Osteoblast (primary cell): ENCODE data around the gene DTX4. TPM values are rescaled to one million over a fixed set of nuclear protein-coding genes. Genes with fewer than 3 reads are reported as not detected.
A peak's percentile ranks its signal among the peaks of the same experiment; 100 is the strongest.

Experiments
- DNase-seq: peaks from one replicate; pipeline ENCODE4 v3.0.0; 2011; ENCODE audit warnings: low spot score, mixed read lengths; ENCODE audit not compliant: insufficient read length; ENCODE audit errors: missing footprints
- H2AFZ ChIP-seq: 2 replicates; pipeline ENCODE4 v1.6.0; 2011; ENCODE audit warnings: mild to moderate bottlenecking, low read length
- H3K27ac ChIP-seq: 2 replicates; pipeline ENCODE4 v1.5.1; 2011; ENCODE audit warnings: mild to moderate bottlenecking, low read depth, low read length, moderate library complexity
- H3K27me3 ChIP-seq: 2 replicates; pipeline ENCODE4 v1.6.0; 2012; ENCODE audit warnings: mild to moderate bottlenecking, control low read depth, inconsistent platforms, low read length, moderate library complexity; ENCODE audit not compliant: insufficient read depth
- H3K36me3 ChIP-seq: 2 replicates; pipeline ENCODE4 v1.5.1; 2011; ENCODE audit warnings: mild to moderate bottlenecking, low read length, control low read depth, moderate library complexity; ENCODE audit not compliant: insufficient read depth
- H3K4me1 ChIP-seq: 2 replicates; pipeline ENCODE4 v1.5.1; 2011; ENCODE audit warnings: mild to moderate bottlenecking, low read length, control low read depth, moderate library complexity; ENCODE audit not compliant: insufficient read depth
- H3K4me2 ChIP-seq: 2 replicates; pipeline ENCODE4 v1.6.0; 2011; ENCODE audit warnings: mild to moderate bottlenecking, low read length; ENCODE audit not compliant: insufficient read depth
- H3K4me3 ChIP-seq: fragments of 200-600 bp; sonication (generic); 3 replicates; pipeline ENCODE4 v1.5.1; 2012; ENCODE audit warnings: mild to moderate bottlenecking, low read length, inconsistent platforms; ENCODE audit not compliant: insufficient read depth
- H3K79me2 ChIP-seq: 2 replicates; pipeline ENCODE4 v1.6.0; 2012; ENCODE audit warnings: mild to moderate bottlenecking, low read length, control low read depth, inconsistent platforms; ENCODE audit not compliant: insufficient read depth
- H3K9me3 ChIP-seq: 2 replicates; pipeline ENCODE4 v1.5.1; 2011; ENCODE audit warnings: low read depth, low read length, control low read depth
- H4K20me1 ChIP-seq: 2 replicates; pipeline ENCODE4 v1.6.0; 2012; ENCODE audit warnings: mild to moderate bottlenecking, low read length, control low read depth; ENCODE audit not compliant: insufficient read depth
- total RNA-seq: library from RNA; depleted of rRNA; stranded (reverse); fragments of >200 nt; gene quantifications from 2 replicates; pipeline ENCODE4 v1.2.3, GENCODE V29; 2012
- TF ChIP-seq, protein P1 (sequence below): IDR thresholded peaks from 2 replicates; pipeline ENCODE4 v1.5.1; 2011; ENCODE audit warnings: mild to moderate bottlenecking, low read depth, low read length, moderate library complexity; ENCODE audit errors: extremely low read depth

Gene DTX4
- total RNA-seq, 1 donor, result under 0.01 TPM

DNA sequence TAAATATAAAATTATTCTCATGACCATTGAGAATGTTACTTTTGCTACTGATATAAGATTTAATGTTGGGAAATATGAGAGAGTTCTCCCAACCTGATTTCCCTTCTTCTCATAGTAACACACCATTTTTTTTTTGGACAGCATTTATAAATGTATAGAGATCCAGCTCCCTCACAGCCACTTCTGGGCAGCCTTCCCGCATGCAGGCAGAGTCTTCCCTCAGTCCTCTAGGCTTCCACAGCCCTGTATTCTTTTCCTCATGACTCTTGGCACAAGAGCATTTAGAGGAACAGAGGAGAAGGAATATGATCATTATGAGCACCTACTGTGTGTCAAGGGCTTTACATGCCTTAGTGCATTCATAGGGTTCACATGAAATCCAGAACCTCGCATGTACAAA is 9.0 kb downstream of the DTX4 start:
- H2AFZ ChIP-seq, result no peak overlapping the region
- no peaks in the 10 kb centered on the region for H3K4me1 ChIP-seq
- H3K4me2 ChIP-seq, result no peak overlapping the region
- H3K9me3 ChIP-seq, result no peaks in the 10 kb centered on the region
- no peaks in the 10 kb centered on the region for H3K79me2 ChIP-seq
- TF ChIP-seq, protein P1, sequence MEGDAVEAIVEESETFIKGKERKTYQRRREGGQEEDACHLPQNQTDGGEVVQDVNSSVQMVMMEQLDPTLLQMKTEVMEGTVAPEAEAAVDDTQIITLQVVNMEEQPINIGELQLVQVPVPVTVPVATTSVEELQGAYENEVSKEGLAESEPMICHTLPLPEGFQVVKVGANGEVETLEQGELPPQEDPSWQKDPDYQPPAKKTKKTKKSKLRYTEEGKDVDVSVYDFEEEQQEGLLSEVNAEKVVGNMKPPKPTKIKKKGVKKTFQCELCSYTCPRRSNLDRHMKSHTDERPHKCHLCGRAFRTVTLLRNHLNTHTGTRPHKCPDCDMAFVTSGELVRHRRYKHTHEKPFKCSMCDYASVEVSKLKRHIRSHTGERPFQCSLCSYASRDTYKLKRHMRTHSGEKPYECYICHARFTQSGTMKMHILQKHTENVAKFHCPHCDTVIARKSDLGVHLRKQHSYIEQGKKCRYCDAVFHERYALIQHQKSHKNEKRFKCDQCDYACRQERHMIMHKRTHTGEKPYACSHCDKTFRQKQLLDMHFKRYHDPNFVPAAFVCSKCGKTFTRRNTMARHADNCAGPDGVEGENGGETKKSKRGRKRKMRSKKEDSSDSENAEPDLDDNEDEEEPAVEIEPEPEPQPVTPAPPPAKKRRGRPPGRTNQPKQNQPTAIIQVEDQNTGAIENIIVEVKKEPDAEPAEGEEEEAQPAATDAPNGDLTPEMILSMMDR, result no peak
- no peaks in the 10 kb centered on the region for H3K36me3 ChIP-seq
- no peak overlapping the region for H3K27ac ChIP-seq
- peaks cover 6% of the 10 kb centered on the region for H3K27me3 ChIP-seq
- peak; percentile 80 for DNase-seq
- H4K20me1 ChIP-seq, result no peaks in the 10 kb centered on the region
- no peak overlapping the region for H3K4me3 ChIP-seq

DNA sequence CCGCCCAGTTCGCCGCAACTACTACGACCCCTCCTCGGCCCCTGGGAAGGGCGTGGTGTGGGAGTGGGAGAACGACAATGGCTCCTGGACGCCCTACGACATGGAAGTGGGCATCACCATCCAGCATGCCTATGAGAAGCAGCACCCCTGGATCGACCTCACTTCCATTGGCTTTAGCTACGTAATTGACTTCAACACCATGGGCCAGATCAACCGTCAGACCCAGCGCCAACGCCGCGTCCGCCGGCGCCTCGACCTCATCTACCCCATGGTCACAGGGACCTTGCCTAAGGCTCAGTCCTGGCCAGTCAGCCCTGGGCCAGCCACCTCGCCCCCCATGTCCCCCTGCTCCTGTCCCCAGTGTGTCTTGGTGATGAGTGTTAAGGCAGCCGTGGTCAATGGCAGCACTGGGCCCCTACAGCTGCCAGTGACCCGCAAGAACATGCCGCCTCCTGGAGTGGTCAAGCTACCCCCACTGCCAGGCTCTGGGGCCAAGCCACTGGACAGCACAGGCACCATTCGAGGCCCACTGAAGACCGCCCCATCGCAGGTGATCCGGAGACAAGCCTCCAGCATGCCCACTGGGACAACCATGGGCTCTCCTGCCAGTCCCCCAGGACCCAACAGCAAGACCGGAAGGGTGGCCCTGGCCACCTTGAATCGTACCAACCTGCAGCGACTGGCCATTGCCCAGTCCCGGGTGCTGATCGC is 10.0 kb downstream of the DTX4 start:
- Histone ChIP-seq H3K27me3 (peaks cover 6% of the 10 kb centered on the region), H3K4me3 (no peak overlapping the region), H2AFZ (no peak overlapping the region), H3K4me1 (no peaks in the 10 kb centered on the region), H3K79me2 (no peaks in the 10 kb centered on the region), H4K20me1 (no peaks in the 10 kb centered on the region), H3K36me3 (no peaks in the 10 kb centered on the region), H3K27ac (no peak overlapping the region), H3K4me2 (no peak overlapping the region), H3K9me3 (no peaks in the 10 kb centered on the region)
- DNase-seq, result no peak
- TF ChIP-seq, protein P1, result no peak

DNA sequence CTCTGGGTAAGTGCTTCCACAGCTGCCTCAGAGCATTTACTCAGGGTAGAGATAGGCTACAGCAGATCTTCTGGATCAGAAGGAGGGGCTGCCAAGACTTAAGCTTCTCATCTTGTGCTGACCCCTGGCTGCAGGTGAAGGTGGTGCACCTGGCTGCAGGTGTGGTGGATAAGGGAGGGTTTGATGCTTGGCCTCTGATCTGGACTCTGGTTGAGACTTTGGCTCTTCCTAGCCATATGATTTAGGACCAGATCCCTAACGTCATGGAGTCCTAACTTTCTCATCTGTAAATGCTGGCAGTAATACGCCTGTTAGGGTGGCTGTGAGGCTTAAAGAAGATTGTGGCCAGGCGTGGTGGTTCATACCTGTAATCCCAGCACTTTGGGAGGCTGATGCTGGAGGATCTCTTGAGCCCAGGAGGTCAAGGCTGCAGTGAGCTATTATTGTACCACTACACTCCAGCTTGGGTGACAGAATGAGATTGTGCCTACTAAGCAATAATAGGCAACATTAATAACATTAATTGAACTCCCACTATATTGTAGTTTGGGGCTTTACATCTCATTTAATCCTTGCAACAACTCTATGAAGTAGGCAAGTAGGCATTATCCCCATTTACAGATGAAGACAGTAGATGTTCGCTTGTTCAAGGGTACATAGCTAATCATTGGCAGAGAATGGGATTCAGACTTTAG is 10.7 kb downstream of the DTX4 start:
- no peaks in the 10 kb centered on the region for H3K4me1 ChIP-seq

DNA sequence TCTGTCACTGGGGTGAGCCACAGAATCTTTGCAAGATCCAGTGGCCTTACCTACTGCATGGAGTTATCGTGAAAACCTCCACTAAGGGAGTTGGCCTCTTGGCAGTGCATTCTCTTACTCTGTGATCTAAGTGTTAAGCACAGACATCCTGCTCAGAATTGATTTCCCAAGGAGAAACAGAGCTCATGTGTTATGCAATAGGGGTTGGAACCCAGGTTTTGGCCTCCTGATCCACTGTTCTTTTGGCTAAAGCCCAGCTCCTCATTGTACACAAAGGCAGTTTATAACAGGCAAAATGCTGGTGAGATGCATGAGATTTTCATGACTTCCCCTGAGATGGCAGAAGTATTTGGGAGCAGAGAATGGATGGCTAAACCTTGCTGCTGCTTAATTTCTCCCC is 11.8 kb downstream of the DTX4 start:
- Histone ChIP-seq H3K4me2 (no peak overlapping the region), H3K27me3 (peaks cover 9% of the 10 kb centered on the region), H2AFZ (no peak overlapping the region), H3K27ac (no peak overlapping the region), H3K4me3 (no peak overlapping the region), H3K4me1 (no peaks in the 10 kb centered on the region), H3K79me2 (no peaks in the 10 kb centered on the region), H4K20me1 (no peaks in the 10 kb centered on the region), H3K36me3 (no peaks in the 10 kb centered on the region), H3K9me3 (no peaks in the 10 kb centered on the region)
- no peak for DNase-seq
- TF ChIP-seq, protein P1, result no peak

More for the DNA sequence above, 10.7 kb downstream of the DTX4 start:
- Histone ChIP-seq H3K9me3 (no peaks in the 10 kb centered on the region), H3K79me2 (no peaks in the 10 kb centered on the region), H3K4me2 (no peak overlapping the region), H2AFZ (no peak overlapping the region), H3K27me3 (peaks cover 8% of the 10 kb centered on the region), H3K27ac (no peak overlapping the region), H3K4me3 (no peak overlapping the region), H3K36me3 (no peaks in the 10 kb centered on the region), H4K20me1 (no peaks in the 10 kb centered on the region)
- no peak for DNase-seq
- TF ChIP-seq, protein P1, result no peak
